MCF 10A (cell line): Measurements from ENCODE around the gene MSI2. TPM values are rescaled to one million over a fixed set of nuclear protein-coding genes. Genes with fewer than 3 reads are reported as not detected.

Experiments used
- BruUV-seq: library from RNA; stranded (reverse); fragments of 400-500 nt; replicated peaks from 2 replicates; lab custom pipeline; 2021; lab: Mats Ljungman, UMichigan
- CTCF ChIA-PET: fragments of 300-600 bp; sonication (Branson Sonifier 250); formaldehyde crosslinking; extraction: SDS; loops from one replicate; lab custom pipeline; 2021; ENCODE audit warnings: antibody characterized with exemption, inconsistent platforms; lab: Yijun Ruan, JAX
- POLR2A ChIA-PET: fragments of 300-600, 350-650 bp; sonication (Branson Sonifier 250); formaldehyde crosslinking; extraction: SDS; loops from one replicate; lab custom pipeline; 2020; ENCODE audit warnings: antibody characterized with exemption, inconsistent platforms; lab: Yijun Ruan, JAX
- DNase-seq: peaks from one replicate; pipeline ENCODE4 v3.0.0-alpha.2; 2018; ENCODE audit not compliant: unreplicated experiment
- H3K27ac Mint-ChIP-seq: one replicate; pipeline ENCODE4 v1.8.0; 2022; ENCODE audit warnings: mild to moderate bottlenecking, low read depth, mixed read lengths; ENCODE audit not compliant: unreplicated experiment
- H3K27me3 Mint-ChIP-seq: one replicate; pipeline ENCODE4 v1.8.0; 2022; ENCODE audit warnings: mixed read lengths; ENCODE audit not compliant: insufficient read depth, unreplicated experiment
- H3K36me3 Mint-ChIP-seq: one replicate; pipeline ENCODE4 v1.8.0; 2022; ENCODE audit warnings: mild to moderate bottlenecking, moderate library complexity, mixed read lengths; ENCODE audit not compliant: insufficient read depth, unreplicated experiment
- H3K4me1 Mint-ChIP-seq: one replicate; pipeline ENCODE4 v1.8.0; 2022; ENCODE audit warnings: mixed read lengths; ENCODE audit not compliant: insufficient read depth, unreplicated experiment
- H3K4me3 Mint-ChIP-seq: one replicate; pipeline ENCODE4 v1.8.0; 2022; ENCODE audit warnings: mild to moderate bottlenecking, moderate library complexity, mixed read lengths; ENCODE audit not compliant: unreplicated experiment
- H3K9me3 Mint-ChIP-seq: one replicate; pipeline ENCODE4 v1.8.0; 2022; ENCODE audit warnings: mixed read lengths; ENCODE audit not compliant: unreplicated experiment
- CTCF ChIP-seq: fragments of 200-600 bp; IDR thresholded peaks from one replicate; pipeline ENCODE4 v1.8.0; 2022; ENCODE audit warnings: antibody characterized with exemption, mild to moderate bottlenecking; ENCODE audit not compliant: unreplicated experiment
- intact Hi-C: fragments of 100-400 bp; cut with micrococcal nuclease; formaldehyde crosslinking; loops from 2 replicates; pipeline ENCODE4 v1.14.1; 2022
- total RNA-seq: library from RNA; stranded (reverse); gene quantifications from 2 replicates; pipeline ENCODE4 v1.2.3, GENCODE V29; 2022

Gene MSI2
- total RNA-seq, 1 experiment from 2014 or later = 60.6 TPM

DNA sequence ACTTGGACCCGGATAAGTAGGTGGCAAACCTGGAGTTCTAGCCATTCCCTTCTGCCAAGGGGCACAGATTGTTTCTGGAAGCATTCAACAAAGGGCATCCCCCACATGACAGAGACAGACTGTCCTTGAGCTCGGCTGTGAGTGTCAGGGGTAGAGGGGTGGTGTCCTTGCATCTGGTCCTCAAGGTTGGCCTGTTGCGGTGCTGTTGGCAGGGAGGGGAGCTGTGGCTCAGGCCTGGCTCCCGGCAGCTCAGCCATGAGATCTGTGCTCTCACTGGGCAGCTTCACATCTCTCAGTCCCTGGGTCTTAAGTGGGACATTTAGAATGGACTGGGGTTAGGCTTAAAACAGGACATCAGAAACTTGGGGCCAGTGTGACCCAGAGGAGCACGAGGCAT is 468.4 kb downstream of the MSI2 start:
- Mint-ChIP-seq H3K9me3 (no peaks in the 10 kb centered on the region), H3K4me3 (no peak overlapping the region), H3K27me3 (peaks cover 21% of the 10 kb centered on the region), H3K36me3 (no peaks in the 10 kb centered on the region), H3K4me1 (no peaks in the 10 kb centered on the region), H3K27ac (no peak overlapping the region)
- no peak for TF ChIP-seq CTCF
- POLR2A ChIA-PET = no interaction called here
- DNase-seq = no peak
- intact Hi-C loops = no loop called here
- CTCF ChIA-PET = interaction anchor here (1.5 kb wide), 1 partner anchor 15 kb away, joined by 6 read pairs; no protein-coding TSS in a partner anchor
- BruUV-seq = no TSS peak

DNA sequence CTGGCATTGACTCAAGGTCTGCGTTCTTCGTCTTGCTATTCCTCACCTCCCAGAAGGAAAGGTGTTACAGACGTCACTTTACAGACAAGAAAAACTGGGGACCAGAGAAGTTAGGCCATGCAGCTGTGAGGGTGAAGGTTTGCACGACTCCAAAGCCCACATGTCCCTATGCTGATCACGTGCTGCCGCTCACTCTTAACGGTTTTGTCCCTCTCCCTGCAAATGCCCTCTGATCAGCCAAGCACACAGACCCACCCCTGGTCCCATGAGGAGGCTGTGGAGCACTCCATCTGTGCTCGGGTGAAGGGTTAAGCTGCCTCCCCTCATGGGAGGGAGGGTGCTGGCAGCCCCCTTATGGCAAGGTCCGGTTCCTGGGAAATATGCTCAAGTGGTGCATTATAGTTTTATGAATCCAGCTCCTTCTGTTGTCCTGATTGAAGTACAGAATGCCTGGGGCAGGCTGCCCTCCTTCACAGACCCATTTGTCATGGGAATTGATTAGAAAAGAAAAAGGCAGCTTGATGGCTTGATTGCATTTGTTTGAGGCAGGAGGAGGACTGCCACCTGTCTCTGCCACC is 470.0 kb downstream of the MSI2 start:
- Mint-ChIP-seq H3K4me1 (no peaks in the 10 kb centered on the region), H3K27ac (no peak overlapping the region), H3K36me3 (no peaks in the 10 kb centered on the region), H3K4me3 (no peak overlapping the region), H3K27me3 (peaks cover 37% of the 10 kb centered on the region), H3K9me3 (no peaks in the 10 kb centered on the region)
- intact Hi-C loops = no loop called here
- POLR2A ChIA-PET = no interaction called here
- no peak for TF ChIP-seq CTCF
- DNase-seq = no peak
- CTCF ChIA-PET = interaction anchor here (0.7 to 3.5 kb wide), 2 partner anchors 13 to 113 kb away, joined by 3 to 12 read pairs; no protein-coding TSS in a partner anchor
- BruUV-seq = no TSS peak

GRCh38 chr17:57726838-57727237 is 470.5 kb downstream of the MSI2 start:
- Mint-ChIP-seq H3K4me1 (no peaks in the 10 kb centered on the region), H3K4me3 (no peak overlapping the region), H3K27ac (no peak overlapping the region), H3K9me3 (no peaks in the 10 kb centered on the region), H3K36me3 (no peaks in the 10 kb centered on the region), H3K27me3 (peaks cover 43% of the 10 kb centered on the region)
- ChIA-PET CTCF (interaction anchor here (0.7 to 3.5 kb wide), 3 partner anchors 12 to 112 kb away, joined by 3 to 12 read pairs (median 7); no protein-coding TSS in a partner anchor), POLR2A (no interaction called here)
- no TSS peak for BruUV-seq
- intact Hi-C loops = no loop called here
- DNase-seq = no peak
- no peak for TF ChIP-seq CTCF

DNA sequence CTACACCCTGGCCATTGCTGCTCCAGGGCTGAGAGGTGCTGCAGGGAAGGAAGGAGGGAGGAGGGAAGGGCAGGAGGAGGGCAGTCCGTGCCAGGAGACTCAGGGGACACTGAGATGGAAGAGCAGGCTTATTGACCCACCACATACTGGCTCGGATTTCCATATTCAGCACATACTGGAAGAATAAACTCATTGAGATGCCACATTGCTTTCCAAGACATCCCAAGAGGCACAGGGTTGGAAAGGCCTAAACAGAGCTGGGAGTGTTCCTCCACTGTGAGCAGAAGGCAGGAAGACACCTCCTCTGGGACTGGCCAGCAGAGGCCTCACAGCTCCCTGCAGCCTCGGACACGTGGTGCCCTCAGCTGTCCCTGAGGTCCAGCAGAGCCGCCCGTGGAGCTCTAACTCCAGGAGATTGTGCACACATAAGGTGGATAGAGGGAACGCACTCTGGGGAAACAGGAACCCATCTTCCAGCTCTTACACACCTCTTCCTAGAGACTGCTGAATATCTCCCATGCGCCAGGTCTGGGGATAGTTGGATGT is 471.4 kb downstream of the MSI2 start:
- CTCF ChIA-PET = interaction anchor here (0.9 to 3.5 kb wide), 4 partner anchors 11 to 484 kb away, joined by 3 to 12 read pairs (median 6); no protein-coding TSS in a partner anchor
- H3K27ac Mint-ChIP-seq = no peak overlapping the region
- no TSS peak for BruUV-seq
- intact Hi-C loops = no loop called here
- no peaks in the 10 kb centered on the region for H3K4me1 Mint-ChIP-seq
- DNase-seq = no peak
- H3K9me3 Mint-ChIP-seq = no peaks in the 10 kb centered on the region
- H3K36me3 Mint-ChIP-seq = no peaks in the 10 kb centered on the region
- H3K4me3 Mint-ChIP-seq = no peak overlapping the region
- no peak for TF ChIP-seq CTCF
- POLR2A ChIA-PET = no interaction called here
- H3K27me3 Mint-ChIP-seq = peaks cover 45% of the 10 kb centered on the region
